HG03460 (cell line): ENCODE data around the gene CMSS1.

Source experiments
- ATAC-seq: cut with Tn5 transposase; IDR thresholded peaks from one replicate; pipeline ENCODE4 v1.9.1; 2021; ENCODE audit not compliant: unreplicated experiment

CMSS1 gene

GRCh38 chr3:100020876-100021644 lies 203.4 kb downstream of the CMSS1 start:
- no peak for ATAC-seq

DNA sequence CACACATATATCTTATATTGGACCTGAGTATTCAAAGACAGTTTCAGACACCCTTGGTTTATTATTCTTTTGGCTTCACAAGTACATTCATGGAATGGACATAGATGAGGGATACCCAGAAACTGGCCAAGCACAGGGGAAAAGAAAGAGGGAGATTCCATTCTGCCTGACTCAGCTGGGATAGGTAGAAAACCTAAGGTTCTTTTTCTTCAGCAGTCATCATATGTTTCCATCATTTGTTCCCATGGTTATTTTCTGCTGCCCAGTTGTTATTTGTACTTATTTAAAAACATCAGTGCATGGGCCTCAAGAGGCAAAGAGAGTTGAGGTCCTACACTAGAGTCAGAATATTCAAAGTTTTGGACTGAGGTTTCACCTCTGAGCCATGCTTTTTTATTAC lies 204.8 kb downstream of the CMSS1 start:
- no peak for ATAC-seq

DNA sequence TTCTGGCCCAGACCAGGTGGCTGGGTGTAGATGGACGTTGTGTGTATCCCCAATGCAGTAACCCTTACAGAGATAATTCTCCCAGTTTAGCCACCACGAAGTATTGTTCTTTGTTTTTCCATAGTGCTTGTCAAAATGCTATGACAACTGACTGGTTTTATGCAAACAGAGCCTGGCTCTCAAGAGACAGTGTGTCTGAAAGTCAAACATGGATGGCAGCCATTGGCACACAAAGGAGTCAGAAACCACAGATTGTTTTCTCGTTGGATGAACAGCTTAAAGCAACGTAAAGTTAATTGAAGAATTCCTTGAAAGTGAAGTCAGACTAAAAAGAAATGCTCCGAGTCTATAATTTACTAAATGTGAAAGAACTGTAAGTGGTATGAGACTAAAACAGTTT lies 205.5 kb downstream of the CMSS1 start:
- ATAC-seq: no peak

GRCh38 chr3:100023595-100023994 lies 205.9 kb downstream of the CMSS1 start:
- no peak for ATAC-seq

DNA sequence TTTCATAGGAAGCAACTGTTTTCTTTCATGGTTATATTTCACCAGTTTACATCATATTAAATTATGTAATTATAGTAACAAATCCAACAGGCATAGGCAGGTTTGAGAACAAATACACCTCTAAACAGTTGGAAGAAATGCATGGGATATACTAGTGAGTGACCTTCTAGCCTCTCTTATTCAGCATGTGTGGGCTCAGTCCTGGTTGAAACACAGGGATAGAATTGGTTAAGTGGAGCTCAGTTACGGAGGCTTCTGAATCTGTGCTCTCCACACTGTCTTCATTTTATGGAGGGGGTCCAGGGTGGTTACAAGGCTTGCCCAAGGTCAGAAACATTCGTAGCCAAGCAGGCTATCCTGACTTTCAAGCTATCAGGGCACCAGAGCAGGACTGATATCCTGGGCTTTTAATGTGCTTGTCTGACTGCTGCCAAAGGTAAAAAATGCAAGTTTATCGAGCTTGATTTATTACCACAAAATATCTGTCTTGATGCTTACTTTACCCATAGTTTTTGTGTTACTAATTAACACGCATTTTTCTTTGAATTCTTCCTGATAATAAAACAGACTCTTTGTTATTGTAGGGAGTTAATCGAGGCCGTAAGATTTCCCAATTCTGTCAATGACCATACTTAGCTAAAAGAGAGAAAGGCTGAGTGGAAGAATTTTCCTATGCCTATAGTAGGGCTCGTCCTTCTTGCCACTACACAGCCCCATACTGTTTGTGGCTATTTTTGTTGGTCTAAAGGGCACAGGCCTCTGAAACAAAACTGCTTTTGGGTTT lies 207.1 kb downstream of the CMSS1 start:
- no peak for ATAC-seq

DNA sequence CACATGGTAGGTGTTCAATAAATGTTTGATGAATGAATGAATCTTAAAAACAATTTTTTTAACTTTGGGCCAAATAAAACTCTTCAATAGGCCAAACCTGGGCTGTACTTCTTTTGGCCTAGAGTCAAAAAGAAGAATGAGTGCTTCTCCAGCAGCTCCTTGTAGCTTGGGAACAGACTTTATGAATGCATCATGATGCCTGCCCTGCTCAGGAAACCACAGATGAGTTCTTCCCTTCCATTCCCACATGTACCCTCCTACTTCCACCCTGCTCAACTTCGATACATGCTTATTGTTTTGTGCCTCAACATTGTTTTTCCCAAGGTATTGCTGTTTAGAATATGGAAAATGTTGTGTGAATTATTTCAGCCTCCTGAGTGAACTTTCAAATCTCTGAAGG lies 209.7 kb downstream of the CMSS1 start:
- ATAC-seq: no peak

GRCh38 chr3:100029052-100029451 lies 211.4 kb downstream of the CMSS1 start:
- no peak for ATAC-seq

DNA sequence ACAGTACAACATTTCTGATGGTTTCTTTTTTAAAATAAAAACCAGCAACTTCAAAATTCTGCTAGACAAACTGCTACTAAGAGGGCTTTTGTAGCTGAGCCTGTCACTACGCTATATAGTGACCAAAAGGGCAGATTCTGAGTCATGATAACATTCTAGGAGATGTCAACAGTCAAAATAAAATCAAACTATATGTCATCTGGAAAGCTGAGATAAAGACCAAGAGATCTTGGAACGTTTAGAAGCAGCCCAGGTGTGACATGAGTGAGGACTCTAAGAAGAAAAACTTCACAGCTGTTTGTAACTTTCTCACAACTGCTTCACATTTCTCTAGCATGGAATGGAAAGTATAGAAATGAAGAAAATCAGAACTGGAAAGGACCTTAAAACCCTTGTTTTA lies 212.0 kb downstream of the CMSS1 start:
- no peak for ATAC-seq

GRCh38 chr3:100030346-100030745 lies 212.7 kb downstream of the CMSS1 start:
- no peak for ATAC-seq

- ATAC-seq: no peak
These were observed 213.3 kb downstream of the CMSS1 start for GRCh38 chr3:100030914-100031425.

DNA sequence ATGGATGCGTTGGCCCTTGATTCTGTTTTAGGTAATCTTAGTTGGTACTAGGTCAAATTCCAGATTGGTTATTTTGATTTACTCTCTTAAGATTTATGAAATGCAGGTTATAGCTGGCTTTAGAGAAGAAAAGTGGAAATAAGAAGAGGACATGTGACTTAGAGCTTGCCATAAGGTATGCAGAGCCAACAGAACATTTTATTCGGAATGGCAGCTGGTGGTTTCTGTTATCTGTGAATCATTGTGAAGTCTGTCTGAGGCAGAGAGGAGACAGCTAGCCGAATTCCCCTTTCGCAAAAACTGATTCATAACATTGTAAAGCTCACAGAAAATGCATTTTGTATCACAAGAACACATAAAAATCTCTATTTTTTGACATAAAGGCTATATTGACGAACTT lies 214.6 kb downstream of the CMSS1 start:
- ATAC-seq: no peak

GRCh38 chr3:100033184-100033583 lies 215.5 kb downstream of the CMSS1 start:
- no peak for ATAC-seq

DNA sequence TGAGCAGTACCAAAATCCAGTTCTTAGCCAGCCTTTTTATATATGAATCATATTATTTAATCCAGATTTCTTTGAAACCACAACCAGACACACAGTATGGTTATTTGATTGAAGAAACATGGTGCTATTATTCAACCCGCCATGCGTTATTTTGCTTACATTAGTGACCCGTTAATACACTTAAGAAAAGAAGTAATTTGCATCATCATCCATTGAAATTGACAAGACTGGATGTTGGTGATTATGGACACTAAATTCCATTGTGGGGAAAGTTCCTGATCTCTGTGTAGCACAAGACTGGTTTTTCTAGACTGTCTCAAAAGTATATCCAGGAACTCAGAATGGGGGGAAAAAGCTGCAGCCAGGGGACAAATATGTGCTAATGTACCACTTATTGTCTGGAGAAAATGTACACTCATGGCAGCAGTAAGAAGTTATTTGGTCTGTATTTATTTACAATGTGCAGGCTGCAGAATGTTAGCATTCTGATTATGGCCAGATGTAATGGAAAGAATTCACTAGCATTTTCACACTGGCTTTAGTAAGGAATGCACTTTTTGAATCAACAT lies 216.3 kb downstream of the CMSS1 start:
- ATAC-seq: no peak

GRCh38 chr3:100039075-100039474 lies 221.4 kb downstream of the CMSS1 start:
- ATAC-seq: no peak

DNA sequence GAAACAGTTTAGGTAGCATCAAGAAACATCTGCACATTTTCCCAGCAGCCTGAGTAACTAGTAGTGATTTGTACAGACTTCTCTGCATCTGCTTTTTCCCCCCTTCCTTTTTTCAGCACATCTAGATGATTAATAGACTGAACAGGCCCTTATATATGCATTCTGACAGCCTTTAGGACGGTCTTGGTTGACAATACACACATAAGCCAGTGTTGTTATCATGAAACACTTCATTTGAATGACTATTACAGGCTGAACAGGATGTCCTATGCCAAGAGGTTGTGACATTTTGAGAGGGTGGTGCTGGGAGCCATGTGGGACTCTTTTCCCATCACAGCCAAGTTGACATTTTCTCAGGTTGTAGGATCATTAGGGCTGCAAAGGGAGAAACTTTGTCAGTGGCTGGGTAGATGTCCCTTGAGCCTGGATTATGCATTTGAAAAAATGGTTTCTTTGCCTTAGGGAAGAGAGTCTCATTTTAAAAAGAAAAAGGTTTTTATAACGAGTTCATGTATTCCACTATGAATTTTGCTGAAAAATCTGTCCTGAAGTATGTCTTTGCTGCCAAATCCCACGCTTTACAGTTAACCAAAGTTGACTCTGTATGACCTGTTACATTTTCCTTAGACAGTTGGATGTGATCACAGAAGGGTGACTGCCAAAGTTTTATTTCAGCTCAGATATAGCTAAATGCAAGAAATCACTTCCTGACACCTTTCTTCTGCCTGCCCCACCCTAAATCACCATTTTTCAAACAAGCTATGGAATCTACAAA lies 223.0 kb downstream of the CMSS1 start:
- no peak for ATAC-seq

- ATAC-seq: no peak
These were observed 223.7 kb downstream of the CMSS1 start for GRCh38 chr3:100041328-100041749.

DNA sequence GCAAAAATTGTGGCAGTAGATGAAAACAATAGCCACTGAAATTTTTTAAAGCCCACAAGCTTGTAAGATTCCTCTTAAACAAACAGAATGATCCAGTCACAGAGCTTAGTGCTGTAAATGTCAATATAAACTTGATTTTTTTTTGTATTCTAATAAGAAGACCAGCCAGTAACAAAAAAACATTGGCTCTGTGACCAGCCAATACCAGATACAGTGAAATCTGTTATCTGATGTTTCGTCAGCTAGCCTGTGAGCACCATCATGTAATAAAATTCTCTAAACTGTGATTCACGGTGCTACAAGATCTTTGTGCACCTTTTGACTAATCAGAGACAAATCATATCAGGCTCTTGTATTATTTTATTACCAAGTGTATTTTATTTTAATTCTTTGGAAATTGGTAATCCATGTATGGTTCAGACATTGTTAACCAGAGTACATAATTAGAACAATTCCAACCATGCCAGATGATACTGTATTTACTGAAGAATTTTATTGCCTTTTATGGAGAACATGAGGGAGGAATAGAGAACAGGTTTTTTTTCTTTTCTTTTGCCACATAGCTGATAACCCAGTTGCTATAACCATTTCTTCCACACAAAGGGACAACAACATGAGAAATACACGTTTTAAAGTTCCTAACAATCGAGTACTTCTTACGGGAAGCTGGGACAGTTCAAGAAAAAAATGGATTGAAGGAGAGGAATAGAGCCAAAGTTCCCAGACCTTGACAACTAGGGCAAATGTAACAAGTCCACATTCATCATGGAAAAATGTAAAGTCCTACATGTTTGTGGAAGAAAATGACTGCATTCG lies 224.7 kb downstream of the CMSS1 start:
- no peak for ATAC-seq

DNA sequence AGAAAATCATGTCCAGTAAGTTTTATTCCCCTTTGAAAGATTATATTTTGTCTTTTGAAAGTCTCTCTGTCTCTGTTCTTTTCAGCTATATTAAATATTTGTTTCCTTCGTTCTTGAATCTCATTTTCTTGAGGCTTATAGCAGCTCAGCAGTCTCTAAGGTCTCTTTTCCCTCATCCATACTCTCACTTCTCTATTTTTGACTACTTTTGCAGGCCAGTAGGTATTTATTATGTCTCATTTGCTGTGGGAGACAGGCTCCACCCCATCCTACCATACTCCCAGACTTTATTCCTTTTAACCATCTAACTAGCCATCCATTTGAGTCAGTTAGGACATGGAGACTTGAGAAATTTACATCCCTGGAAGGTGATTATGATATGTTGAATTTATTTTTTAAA lies 225.6 kb downstream of the CMSS1 start:
- no peak for ATAC-seq

DNA sequence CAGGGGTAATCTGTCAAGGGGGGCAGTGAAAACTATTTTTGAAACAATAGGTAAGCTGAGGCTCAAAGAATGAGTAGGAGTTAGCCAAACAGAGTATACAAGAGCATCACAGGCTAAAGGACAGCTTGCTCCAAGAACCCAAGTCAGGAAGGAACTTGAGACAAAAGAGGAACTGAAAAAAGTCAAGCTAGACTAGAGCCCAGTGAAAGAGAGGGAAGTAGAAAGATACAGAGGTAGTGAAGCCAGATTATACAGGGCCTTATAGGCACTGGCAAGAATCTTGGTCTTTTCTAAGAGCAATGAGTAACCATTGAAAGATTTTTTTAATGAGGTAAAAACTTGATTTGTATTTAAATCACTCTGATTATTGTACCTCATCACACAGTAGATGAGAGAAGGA lies 226.7 kb downstream of the CMSS1 start:
- ATAC-seq: peak; percentile 74

DNA sequence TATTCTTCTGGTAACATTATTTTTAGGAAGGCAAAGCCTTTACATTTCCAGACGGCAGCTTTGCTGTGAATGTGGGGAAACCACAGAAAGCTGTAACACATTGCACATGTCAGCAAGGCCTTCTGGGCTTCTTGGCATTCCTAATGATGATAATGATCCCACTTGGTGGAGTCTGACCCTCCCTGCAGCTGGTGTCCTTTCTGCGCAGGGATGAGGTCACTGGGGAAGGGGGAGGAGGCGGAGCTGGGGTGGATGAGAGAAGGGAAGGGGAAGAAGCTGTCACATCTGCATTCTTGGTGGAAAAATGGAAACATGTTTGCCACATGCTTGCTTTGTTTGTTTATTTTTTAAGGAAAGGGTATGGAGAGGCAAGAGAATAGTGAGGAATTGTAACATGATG lies 228.0 kb downstream of the CMSS1 start:
- ATAC-seq: no peak
